Keratinocyte (primary cell): ENCODE measurements around the gene EPHA3. TPM values are rescaled to one million over a fixed set of nuclear protein-coding genes. Genes with fewer than 3 reads are reported as not detected.

Experiments
- DNase-seq: peaks from one replicate; pipeline ENCODE4 v3.0.0-alpha.2; 2011; ENCODE audit warnings: low read depth, missing footprints, low spot score
- FAIRE-seq: peaks from 2 replicates; lab custom pipeline; 2011; peaks lifted over from hg19 to GRCh38; lab: Jason Lieb, UNC
- H2AFZ ChIP-seq: 2 replicates; pipeline ENCODE4 v1.6.0; 2012; ENCODE audit warnings: low read length, control low read depth, inconsistent platforms; ENCODE audit not compliant: control insufficient read depth
- H3K27ac ChIP-seq: 2 replicates; pipeline ENCODE4 v1.5.1; 2011; ENCODE audit warnings: low read length; ENCODE audit not compliant: control insufficient read depth, insufficient read depth
- H3K27me3 ChIP-seq: 3 replicates; pipeline ENCODE4 v1.6.0; 2011; ENCODE audit warnings: low read length; ENCODE audit not compliant: control insufficient read depth, insufficient read depth; ENCODE audit errors: extremely low read depth
- H3K36me3 ChIP-seq, 2 experiments: 2 replicates in 1 of 2; 3 replicates in 1 of 2; pipeline ENCODE4 v1.5.1; 2011; ENCODE audit warnings: low read length in 2 of 2, mild to moderate bottlenecking in 1 of 2; ENCODE audit not compliant: control insufficient read depth in 2 of 2, insufficient read depth in 2 of 2; ENCODE audit errors: extremely low read depth in 1 of 2
- H3K4me1 ChIP-seq: 3 replicates; pipeline ENCODE4 v1.5.1; 2011; ENCODE audit warnings: low read length; ENCODE audit not compliant: control insufficient read depth, insufficient read depth; ENCODE audit errors: extremely low read depth
- H3K4me2 ChIP-seq: 3 replicates; pipeline ENCODE4 v1.6.0; 2011; ENCODE audit warnings: low read depth, low read length; ENCODE audit not compliant: control insufficient read depth, insufficient read depth; ENCODE audit errors: extremely low read depth
- H3K4me3 ChIP-seq, 3 experiments: fragments of 200-600 bp in 1 of 3; sonication (generic) in 1 of 3; 2 replicates in 2 of 3; 3 replicates in 1 of 3; pipeline ENCODE4 v1.5.1; 2011 to 2016; ENCODE audit warnings: low read length in 3 of 3, mild to moderate bottlenecking in 3 of 3, control low read depth in 2 of 3, inconsistent platforms in 1 of 3, low read depth in 1 of 3, mixed read lengths in 1 of 3, mixed run types in 1 of 3, moderate library complexity in 1 of 3; ENCODE audit not compliant: control insufficient read depth in 2 of 3, insufficient read depth in 2 of 3; ENCODE audit errors: extremely low read depth in 1 of 3
- H3K79me2 ChIP-seq: 2 replicates; pipeline ENCODE4 v1.6.0; 2012; ENCODE audit warnings: low read length; ENCODE audit not compliant: control insufficient read depth, insufficient read depth
- H3K9ac ChIP-seq: 3 replicates; pipeline ENCODE4 v1.6.0; 2011; ENCODE audit warnings: low read length; ENCODE audit not compliant: control insufficient read depth, insufficient read depth; ENCODE audit errors: extremely low read depth
- H3K9me1 ChIP-seq: 3 replicates; pipeline ENCODE4 v1.6.0; 2011; ENCODE audit warnings: low read length; ENCODE audit not compliant: control insufficient read depth, insufficient read depth; ENCODE audit errors: extremely low read depth
- H3K9me3 ChIP-seq: 2 replicates; pipeline ENCODE4 v1.5.1; 2012; ENCODE audit warnings: low read depth, low read length; ENCODE audit not compliant: control insufficient read depth
- H4K20me1 ChIP-seq: 3 replicates; pipeline ENCODE4 v1.6.0; 2011; ENCODE audit warnings: low read length; ENCODE audit not compliant: control insufficient read depth, insufficient read depth; ENCODE audit errors: extremely low read depth
- CTCF ChIP-seq, 3 experiments: IDR thresholded peaks in 1 of 3; conservative IDR thresholded peaks in 1 of 3; optimal IDR thresholded peaks in 1 of 3; 2 replicates in 2 of 3; 3 replicates in 1 of 3; pipeline versions ENCODE3 to v1.5.1; 2011; ENCODE audit warnings: low read length in 3 of 3, mild to moderate bottlenecking in 3 of 3, moderate library complexity in 2 of 3, control low read depth in 1 of 3, inconsistent platforms in 1 of 3; ENCODE audit not compliant: insufficient read depth in 2 of 3; ENCODE audit errors: extremely low read depth in 1 of 3
- EZH2 ChIP-seq: IDR thresholded peaks from one replicate; pipeline ENCODE4 v1.6.1; 2012; ENCODE audit warnings: inconsistent platforms, mild to moderate bottlenecking, low read length, moderate library complexity
- dilution Hi-C: fragments of 300-500 bp; cut with MboI; formaldehyde crosslinking; loops from one replicate; pipeline ENCODE4 v1.7.0; 2020; ENCODE audit warnings: low sequenced_read_pairs; ENCODE audit not compliant: extremely low pct_ligation_motif_present
- polyA plus RNA-seq, 5 experiments: library from polyadenylated mRNA; depleted of rRNA in 3 of 5; stranded (reverse) in 3 of 5; stranded (forward) in 1 of 5; unstranded in 1 of 5; fragments of >200 nt; gene quantifications; 1 replicate in 1 of 5; 2 replicates in 3 of 5; 3 replicates in 1 of 5; pipeline versions ENCODE4 v1.2.1 to v1.2.3, GENCODE V29; 2011 to 2012; ENCODE audit warnings: missing spikeins in 2 of 5, low read depth in 1 of 5, low replicate concordance in 1 of 5

The EPHA3 gene
- polyA plus RNA-seq, 1 donor (not counting 4 experiments of a cell fraction or from before 2014, with no cell fraction given) = 0.13 TPM

- H4K20me1 ChIP-seq = no peaks in the 10 kb centered on the region
- FAIRE-seq (no peak), DNase-seq (no peak)
- no peaks in the 10 kb centered on the region for H3K79me2 ChIP-seq
- no peak overlapping the region for H3K27ac ChIP-seq
- no peak overlapping the region for H2AFZ ChIP-seq
- dilution Hi-C loops = no loop called here
- H3K9ac ChIP-seq = no peak overlapping the region
- H3K4me3 ChIP-seq = no peak overlapping the region
- H3K4me1 ChIP-seq = no peaks in the 10 kb centered on the region
- H3K36me3 ChIP-seq = no peaks in the 10 kb centered on the region
- H3K9me3 ChIP-seq = no peaks in the 10 kb centered on the region
- H3K27me3 ChIP-seq = no peaks in the 10 kb centered on the region
- H3K9me1 ChIP-seq = no peaks in the 10 kb centered on the region
- TF ChIP-seq EZH2 = no peak
- no peak for TF ChIP-seq CTCF (optimal IDR thresholded peaks at IDR 0.05 in 1 of 3, IDR thresholded peaks at IDR 0.05 in 1 of 3, conservative IDR thresholded peaks at IDR 0.05 in 1 of 3; ENCODE audit: extremely low read depth in 1 of 3, insufficient read depth in 2 of 3, low read length in 3 of 3)
- H3K4me2 ChIP-seq = no peak overlapping the region
These were observed 58.3 kb downstream of the EPHA3 start for GRCh38 chr3:89165636-89166263.

GRCh38 chr3:89171687-89172545 lies 64.5 kb downstream of the EPHA3 start:
- dilution Hi-C loops = no loop called here
- no peaks in the 10 kb centered on the region for H4K20me1 ChIP-seq
- H3K4me3 ChIP-seq = no peak overlapping the region
- no peaks in the 10 kb centered on the region for H3K9me3 ChIP-seq
- TF ChIP-seq EZH2 (no peak), CTCF (optimal IDR thresholded peaks at IDR 0.05 in 1 of 3, IDR thresholded peaks at IDR 0.05 in 1 of 3, conservative IDR thresholded peaks at IDR 0.05 in 1 of 3; ENCODE audit: extremely low read depth in 1 of 3, insufficient read depth in 2 of 3, low read length in 3 of 3) (no peak)
- H3K9ac ChIP-seq = no peak overlapping the region
- H3K4me2 ChIP-seq = no peak overlapping the region
- H3K27me3 ChIP-seq = no peaks in the 10 kb centered on the region
- no peaks in the 10 kb centered on the region for H3K9me1 ChIP-seq
- H2AFZ ChIP-seq = no peak overlapping the region
- H3K36me3 ChIP-seq = no peaks in the 10 kb centered on the region
- no peak overlapping the region for H3K27ac ChIP-seq
- H3K79me2 ChIP-seq = no peaks in the 10 kb centered on the region
- FAIRE-seq (no peak), DNase-seq (no peak)
- no peaks in the 10 kb centered on the region for H3K4me1 ChIP-seq
